ENCODE results near the gene THAP9.

THAP9 gene

DNA sequence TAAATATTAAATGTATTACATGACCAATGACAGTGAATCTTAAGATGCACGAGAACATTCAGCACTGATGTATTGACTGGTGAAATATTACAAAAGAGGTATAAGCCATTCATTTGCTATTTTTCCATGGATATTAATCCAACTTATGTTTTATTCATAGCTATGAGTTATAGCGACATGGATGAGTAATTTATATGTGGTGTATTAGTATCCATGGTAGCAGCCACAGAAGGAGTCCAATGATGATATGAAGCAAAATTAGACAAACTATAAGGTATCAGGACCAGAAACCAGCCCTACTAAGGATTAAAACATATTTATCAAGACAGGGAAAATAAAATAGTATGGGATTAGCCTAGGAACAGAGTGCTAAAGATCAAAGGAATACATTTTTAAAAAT, 50.7 kb downstream of the THAP9 start:
- no peak for DNase-seq

DNA sequence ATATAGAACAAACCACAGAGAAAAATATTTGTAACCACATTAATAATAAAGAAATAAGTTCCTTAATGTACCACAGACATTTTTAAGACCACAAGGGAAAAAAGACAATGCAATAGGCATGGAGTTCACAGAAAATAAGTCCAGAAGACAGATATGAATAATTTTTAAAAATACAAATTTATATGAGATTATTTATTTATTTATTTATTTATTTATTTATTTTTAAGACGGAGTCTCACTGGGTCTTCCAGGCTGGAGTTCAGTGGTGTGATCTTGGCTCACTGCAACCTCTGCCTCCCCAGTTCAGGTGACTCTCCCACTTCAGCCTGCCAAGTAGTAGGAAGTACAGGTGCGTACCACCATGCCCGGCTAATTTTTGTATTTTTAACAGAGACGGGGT, 53.7 kb downstream of the THAP9 start:
- DNase-seq, result no peak

DNA sequence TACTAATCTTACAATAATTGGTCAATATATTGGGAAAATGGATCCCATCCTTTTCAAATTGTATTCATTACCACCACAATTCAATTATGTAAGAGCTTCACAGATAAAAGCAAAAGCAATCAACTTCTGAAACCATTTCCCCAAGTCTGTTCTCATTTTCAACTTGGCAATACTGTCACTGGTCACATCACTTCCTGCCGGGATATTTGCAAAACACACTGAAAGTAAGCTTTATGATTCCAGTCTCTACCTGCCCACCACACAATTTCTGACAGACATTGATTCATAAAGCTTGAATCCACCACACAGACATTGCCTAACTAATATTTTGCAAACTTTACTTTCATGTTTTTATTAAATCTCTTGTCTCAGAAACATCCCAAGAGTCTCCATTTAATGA, 56.5 kb downstream of the THAP9 start:
- no peak for DNase-seq

DNA sequence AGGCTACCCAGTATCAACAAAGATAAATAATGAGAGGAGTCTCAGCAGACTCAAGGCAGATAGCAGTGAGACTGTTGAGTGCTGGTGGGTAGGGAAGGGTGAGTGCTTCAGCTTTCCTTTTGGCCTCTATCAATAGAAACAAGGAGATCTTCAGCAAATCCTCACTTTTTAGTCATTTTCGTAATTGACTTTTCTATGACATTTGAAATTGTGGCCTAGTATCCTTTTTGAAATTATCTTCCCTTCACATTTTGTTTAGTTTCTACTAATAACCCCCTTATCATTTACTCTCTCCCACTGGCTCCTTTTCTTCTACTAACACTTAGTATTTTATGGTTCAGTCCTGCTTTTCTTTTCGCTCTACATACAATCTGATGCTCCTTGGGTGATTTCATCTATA, 65.2 kb downstream of the THAP9 start:
- DNase-seq, result no peak

DNA sequence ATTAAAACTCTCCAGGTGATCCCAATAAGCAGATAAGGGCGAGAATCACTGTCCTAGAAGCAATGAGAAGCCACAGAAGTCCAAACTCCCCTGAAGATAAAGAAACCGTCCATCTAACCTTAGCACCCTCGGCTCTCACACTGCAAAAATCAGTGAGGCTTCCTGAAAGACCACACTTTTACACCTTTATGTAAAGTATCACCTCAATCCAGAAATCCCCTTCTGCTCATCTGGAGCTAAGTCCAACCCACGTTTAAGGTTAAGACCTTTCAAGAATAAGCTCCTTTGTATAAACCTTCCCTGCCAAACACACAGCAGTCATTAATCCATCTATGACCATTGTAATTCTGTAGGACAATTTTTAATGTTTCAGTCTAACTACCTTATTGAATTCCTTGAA, 68.4 kb downstream of the THAP9 start:
- DNase-seq, result no peak

DNA sequence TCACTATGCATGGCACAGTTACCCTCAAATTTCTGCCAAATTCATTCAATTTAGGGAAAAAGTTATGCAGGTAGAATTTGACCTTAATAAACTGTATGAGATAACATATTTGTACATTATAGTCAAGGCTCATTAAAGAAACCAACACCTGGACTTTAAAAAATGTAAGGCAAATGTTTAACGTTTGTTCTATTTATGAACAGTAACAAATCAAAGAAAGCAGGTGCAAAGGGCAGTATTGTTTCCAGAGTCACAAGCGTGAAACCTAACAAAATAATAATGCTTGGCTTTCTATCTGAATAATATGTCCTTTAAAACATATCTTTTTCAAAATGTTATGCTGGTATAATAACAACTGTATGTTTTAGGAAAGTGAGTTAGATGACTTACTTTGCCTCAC, 68.9 kb downstream of the THAP9 start:
- DNase-seq, result no peak
